H9 (cell line): ENCODE data around the gene DHX30. TPM values are rescaled to one million over a fixed set of nuclear protein-coding genes. Genes with fewer than 3 reads are reported as not detected.

ENCODE experiments used
- DNase-seq: peaks from one replicate; pipeline ENCODE4 v3.0.0-alpha.2; 2017
- H2AFZ ChIP-seq: one replicate; pipeline ENCODE4 v1.6.1; 2013; ENCODE audit warnings: mild to moderate bottlenecking, low read length, control low read depth, moderate library complexity
- H2AK5ac ChIP-seq: 2 replicates; pipeline ENCODE4 v1.6.1; 2013; ENCODE audit warnings: low read length, control low read depth, mixed read lengths; ENCODE audit not compliant: insufficient read length
- H2BK120ac ChIP-seq: one replicate; pipeline ENCODE4 v1.6.1; 2013; ENCODE audit warnings: low read depth, mild to moderate bottlenecking, low read length, control low read depth, inconsistent platforms; ENCODE audit not compliant: poor library complexity, severe bottlenecking
- H2BK12ac ChIP-seq: 2 replicates; pipeline ENCODE4 v1.6.1; 2013; ENCODE audit warnings: low read length, control low read depth, mixed read lengths, low read depth; ENCODE audit not compliant: insufficient read length
- H2BK15ac ChIP-seq: 2 replicates; pipeline ENCODE4 v1.6.1; 2013; ENCODE audit warnings: low read depth, low read length, control low read depth
- H2BK20ac ChIP-seq: one replicate; pipeline ENCODE4 v1.6.1; 2013; ENCODE audit warnings: low read depth, mild to moderate bottlenecking, low read length, control low read depth, inconsistent platforms; ENCODE audit not compliant: poor library complexity, severe bottlenecking
- H2BK5ac ChIP-seq: 2 replicates; pipeline ENCODE4 v1.6.1; 2013; ENCODE audit warnings: low read length, control low read depth, mixed read lengths; ENCODE audit not compliant: insufficient read length
- H3K14ac ChIP-seq: 2 replicates; pipeline ENCODE4 v1.6.1; 2013; ENCODE audit warnings: low read length, control low read depth; ENCODE audit not compliant: insufficient read depth
- H3K18ac ChIP-seq: 2 replicates; pipeline ENCODE4 v1.6.1; 2013; ENCODE audit warnings: low read depth, mild to moderate bottlenecking, mixed read lengths, low read length, control low read depth; ENCODE audit not compliant: insufficient read length
- H3K23ac ChIP-seq: 2 replicates; pipeline ENCODE4 v1.6.1; 2013; ENCODE audit warnings: low read length, control low read depth, mixed read lengths, low read depth; ENCODE audit not compliant: insufficient read length
- H3K23me2 ChIP-seq: 2 replicates; pipeline ENCODE4 v1.6.1; 2013; ENCODE audit warnings: low read depth, mild to moderate bottlenecking, mixed read lengths, low read length, control low read depth; ENCODE audit not compliant: insufficient read length, poor library complexity, severe bottlenecking
- H3K27ac ChIP-seq: 2 replicates; pipeline ENCODE4 v1.5.1; 2013; ENCODE audit warnings: low read length, control low read depth, mixed read lengths, low read depth; ENCODE audit not compliant: insufficient read length
- H3K27me3 ChIP-seq: 2 replicates; pipeline ENCODE4 v1.6.1; 2013; ENCODE audit warnings: low read length, control low read depth, inconsistent platforms; ENCODE audit not compliant: insufficient read depth
- H3K4ac ChIP-seq: 2 replicates; pipeline ENCODE4 v1.6.1; 2013; ENCODE audit warnings: low read depth, mild to moderate bottlenecking, control low read depth, inconsistent platforms, low read length, moderate library complexity
- H3K4me1 ChIP-seq: 2 replicates; pipeline ENCODE4 v1.6.1; 2013; ENCODE audit warnings: low read length, control low read depth, inconsistent platforms; ENCODE audit not compliant: insufficient read depth
- H3K4me2 ChIP-seq: 2 replicates; pipeline ENCODE4 v1.6.1; 2013; ENCODE audit warnings: low read length, control low read depth, mixed read lengths; ENCODE audit not compliant: insufficient read length, insufficient read depth
- H3K56ac ChIP-seq: 2 replicates; pipeline ENCODE4 v1.6.1; 2013; ENCODE audit warnings: low read depth, mild to moderate bottlenecking, mixed read lengths, low read length, control low read depth; ENCODE audit not compliant: insufficient read length
- H3K79me1 ChIP-seq: 2 replicates; pipeline ENCODE4 v1.6.1; 2013; ENCODE audit warnings: low read depth, mild to moderate bottlenecking, moderate library complexity, low read length, control low read depth, inconsistent platforms; ENCODE audit not compliant: insufficient read depth, poor library complexity, severe bottlenecking
- H3K79me2 ChIP-seq: 2 replicates; pipeline ENCODE4 v1.6.1; 2013; ENCODE audit warnings: low read length, control low read depth, inconsistent platforms; ENCODE audit not compliant: insufficient read depth
- H3K9ac ChIP-seq: 2 replicates; pipeline ENCODE4 v1.6.1; 2013; ENCODE audit warnings: low read length, control low read depth, mixed read lengths; ENCODE audit not compliant: insufficient read length; ENCODE audit errors: extremely low read depth
- H3K9me3 ChIP-seq: one replicate; pipeline ENCODE4 v1.6.1; 2013; ENCODE audit warnings: low read depth, low read length, inconsistent platforms; ENCODE audit not compliant: control insufficient read depth
- H3T11ph ChIP-seq: one replicate; pipeline ENCODE4 v1.6.1; 2013; ENCODE audit warnings: mild to moderate bottlenecking, low read length, control low read depth, inconsistent platforms
- H4K20me1 ChIP-seq: one replicate; pipeline ENCODE4 v1.6.1; 2013; ENCODE audit not compliant: control insufficient read depth, insufficient read length, insufficient read depth
- H4K5ac ChIP-seq: 2 replicates; pipeline ENCODE4 v1.6.1; 2013; ENCODE audit warnings: low read depth, mild to moderate bottlenecking, mixed read lengths, low read length, control low read depth; ENCODE audit not compliant: insufficient read length
- H4K8ac ChIP-seq: replicated peaks from 2 replicates; pipeline ENCODE4 v1.6.1; 2013; ENCODE audit warnings: low read length, control low read depth, mixed read lengths, low read depth; ENCODE audit not compliant: insufficient read length
- H4K91ac ChIP-seq: 2 replicates; pipeline ENCODE4 v1.6.1; 2013; ENCODE audit warnings: low read depth, mild to moderate bottlenecking, moderate library complexity, mixed read lengths, low read length, control low read depth; ENCODE audit not compliant: insufficient read length
- H3K27ac Mint-ChIP-seq, 3 experiments: 2 replicates in 2 of 3; 3 replicates in 1 of 3; pipeline ENCODE4 v1.8.0; 2020 to 2021; ENCODE audit warnings: mixed read lengths in 3 of 3, mild to moderate bottlenecking in 1 of 3, moderate library complexity in 1 of 3
- H3K27me3 Mint-ChIP-seq: 2 replicates; pipeline ENCODE4 v1.8.0; 2021; ENCODE audit warnings: low read depth, mild to moderate bottlenecking, moderate library complexity, mixed read lengths
- H3K36me3 Mint-ChIP-seq, 3 experiments: 2 replicates in 2 of 3; 3 replicates in 1 of 3; pipeline ENCODE4 v1.8.0; 2020 to 2021; ENCODE audit warnings: low read depth in 3 of 3, mixed read lengths in 3 of 3; ENCODE audit not compliant: insufficient read depth in 1 of 3
- H3K4me1 Mint-ChIP-seq, 2 experiments: 2 replicates each; pipeline ENCODE4 v1.8.0; 2020; ENCODE audit warnings: mixed read lengths in 2 of 2
- H3K4me3 Mint-ChIP-seq, 2 experiments: 2 replicates in 1 of 2; 3 replicates in 1 of 2; pipeline ENCODE4 v1.8.0; 2020 to 2021; ENCODE audit warnings: mild to moderate bottlenecking in 2 of 2, mixed read lengths in 2 of 2, moderate library complexity in 1 of 2
- H3K9me3 Mint-ChIP-seq, 2 experiments: 2 replicates in 1 of 2; 3 replicates in 1 of 2; pipeline ENCODE4 v1.8.0; 2020; ENCODE audit warnings: mild to moderate bottlenecking in 2 of 2, mixed read lengths in 2 of 2, moderate library complexity in 1 of 2
- WGBS: extraction: QIAGEN DNeasy Blood & Tissue Kit; methylation state at CpG from one replicate; pipeline ENCODE4 v1.1.7; 2013; ENCODE audit warnings: missing lambda C conversion rate, low lambda C conversion rate, mixed read lengths; ENCODE audit not compliant: insufficient read length; ENCODE audit errors: extremely low coverage; 5-methylcytosine and 5-hydroxymethylcytosine counted together
- total RNA-seq: library from RNA; stranded (reverse); gene quantifications from 2 replicates; pipeline ENCODE4 v1.2.1, GENCODE V29; 2021
- TF ChIP-seq, protein P1 (sequence below): fragments of 200-600 bp; sonication (generic); conservative IDR thresholded peaks from 3 replicates; pipeline ENCODE4 v1.8.0; 2021; ENCODE audit warnings: antibody characterized with exemption, mild to moderate bottlenecking

The DHX30 gene
- total RNA-seq, 1 experiment from 2014 or later: 107 TPM

- H3K4me1 Mint-ChIP-seq: peaks cover 0 to 10% of the 10 kb centered on the region in 2 experiments; a peak in 2 of 4 replicates
- H3K36me3 Mint-ChIP-seq: peaks cover 19 to 46% (median 40%) of the 10 kb centered on the region in 3 experiments
Measured at GRCh38 chr3:47884603-47885002, 81.7 kb downstream of the DHX30 start.

More at GRCh38 chr3:47884603-47885002, 81.7 kb downstream of the DHX30 start:
- Mint-ChIP-seq H3K9me3 (no peaks in the 10 kb centered on the region), H3K27me3 (no peaks in the 10 kb centered on the region), H3K27ac (peak overlapping the region; percentile 36 to 64 (median 48); a peak in 3 of 7 replicates), H3K4me3 (no peak overlapping the region)
- no peak overlapping the region for H3K9ac ChIP-seq
- no peak overlapping the region for H2BK5ac ChIP-seq
- H4K8ac ChIP-seq: no peak overlapping the region
- H2BK12ac ChIP-seq: no peak overlapping the region
- H3K9me3 ChIP-seq: no peaks in the 10 kb centered on the region
- H3K27me3 ChIP-seq: no peaks in the 10 kb centered on the region
- H3K14ac ChIP-seq: no peak overlapping the region
- no peak overlapping the region for H4K5ac ChIP-seq
- H3K79me2 ChIP-seq: no peaks in the 10 kb centered on the region
- no peak overlapping the region for H2BK15ac ChIP-seq
- H3K4me1 ChIP-seq: no peaks in the 10 kb centered on the region
- no peak overlapping the region for H3K18ac ChIP-seq
- H3K23ac ChIP-seq: no peak overlapping the region
- no peak overlapping the region for H2BK120ac ChIP-seq
- H3K4me2 ChIP-seq: no peak overlapping the region
- no CpG with 5 or more reads among the region's 3 CpGs for WGBS
- H2AFZ ChIP-seq: no peak overlapping the region
- H3K79me1 ChIP-seq: no peaks in the 10 kb centered on the region
- no peak overlapping the region for H2BK20ac ChIP-seq
- TF ChIP-seq, protein P1, sequence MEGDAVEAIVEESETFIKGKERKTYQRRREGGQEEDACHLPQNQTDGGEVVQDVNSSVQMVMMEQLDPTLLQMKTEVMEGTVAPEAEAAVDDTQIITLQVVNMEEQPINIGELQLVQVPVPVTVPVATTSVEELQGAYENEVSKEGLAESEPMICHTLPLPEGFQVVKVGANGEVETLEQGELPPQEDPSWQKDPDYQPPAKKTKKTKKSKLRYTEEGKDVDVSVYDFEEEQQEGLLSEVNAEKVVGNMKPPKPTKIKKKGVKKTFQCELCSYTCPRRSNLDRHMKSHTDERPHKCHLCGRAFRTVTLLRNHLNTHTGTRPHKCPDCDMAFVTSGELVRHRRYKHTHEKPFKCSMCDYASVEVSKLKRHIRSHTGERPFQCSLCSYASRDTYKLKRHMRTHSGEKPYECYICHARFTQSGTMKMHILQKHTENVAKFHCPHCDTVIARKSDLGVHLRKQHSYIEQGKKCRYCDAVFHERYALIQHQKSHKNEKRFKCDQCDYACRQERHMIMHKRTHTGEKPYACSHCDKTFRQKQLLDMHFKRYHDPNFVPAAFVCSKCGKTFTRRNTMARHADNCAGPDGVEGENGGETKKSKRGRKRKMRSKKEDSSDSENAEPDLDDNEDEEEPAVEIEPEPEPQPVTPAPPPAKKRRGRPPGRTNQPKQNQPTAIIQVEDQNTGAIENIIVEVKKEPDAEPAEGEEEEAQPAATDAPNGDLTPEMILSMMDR: no peak
- no peaks in the 10 kb centered on the region for H4K20me1 ChIP-seq
- no peak overlapping the region for H4K91ac ChIP-seq
- no peak overlapping the region for H3T11ph ChIP-seq
- no peaks in the 10 kb centered on the region for H3K23me2 ChIP-seq
- no peak overlapping the region for H3K4ac ChIP-seq
- no peak overlapping the region for H2AK5ac ChIP-seq
- H3K56ac ChIP-seq: no peak overlapping the region
- no peak overlapping the region for H3K27ac ChIP-seq
- no peak for DNase-seq
